ENCODE results near the gene EVX2.

EVX2 gene

DNA sequence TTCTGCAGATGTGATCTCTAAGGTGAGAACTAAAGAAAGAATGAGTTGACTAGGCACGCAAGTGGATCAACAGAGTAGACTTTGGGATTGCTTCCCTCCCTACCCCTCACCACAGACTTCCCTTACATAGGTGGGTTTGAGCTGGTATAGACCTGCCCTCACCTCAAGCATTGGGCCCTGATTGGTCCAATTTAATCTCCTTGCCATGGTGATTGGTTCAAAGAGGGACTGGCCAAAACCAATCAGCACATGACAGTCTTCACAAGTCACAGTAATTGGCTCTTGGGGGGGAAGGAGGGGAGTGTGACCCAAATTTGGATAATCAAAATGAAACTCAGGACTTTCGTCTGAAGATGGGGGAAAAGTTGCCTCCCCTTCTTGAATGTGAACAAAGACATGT lies 45.1 kb downstream of the EVX2 start:
- DNase-seq: no peak

DNA sequence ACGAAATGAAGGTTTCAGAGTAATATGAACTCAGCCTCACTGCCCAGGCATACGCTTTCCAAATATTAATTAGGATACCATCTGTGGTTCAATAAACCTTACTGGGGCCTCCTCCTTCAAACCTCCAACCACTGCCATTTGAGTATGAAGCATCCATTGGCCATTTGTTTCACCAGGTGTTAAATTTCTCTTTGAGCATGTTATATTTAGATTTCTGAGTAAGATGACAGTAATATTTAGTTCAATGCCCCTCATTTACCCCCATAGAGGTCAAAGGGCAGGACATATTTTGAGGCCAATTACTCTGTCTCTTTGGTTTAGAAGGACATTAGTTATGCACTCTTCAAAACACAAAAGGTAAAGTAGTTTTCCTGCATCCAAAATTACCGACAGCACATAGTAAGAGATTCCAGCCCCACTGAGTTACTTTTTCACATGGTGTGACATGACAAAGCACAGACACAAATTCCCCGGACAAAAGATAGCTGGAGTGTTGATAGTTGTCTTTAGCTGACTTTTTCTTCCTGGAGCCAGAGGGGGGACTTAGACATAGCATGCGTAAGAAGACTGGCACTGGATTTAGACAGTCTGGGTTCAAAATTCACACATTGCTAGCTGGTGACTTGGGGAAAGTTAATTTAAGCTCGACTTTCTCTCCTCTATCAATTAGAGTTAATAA lies 48.6 kb downstream of the EVX2 start:
- DNase-seq: no peak

DNA sequence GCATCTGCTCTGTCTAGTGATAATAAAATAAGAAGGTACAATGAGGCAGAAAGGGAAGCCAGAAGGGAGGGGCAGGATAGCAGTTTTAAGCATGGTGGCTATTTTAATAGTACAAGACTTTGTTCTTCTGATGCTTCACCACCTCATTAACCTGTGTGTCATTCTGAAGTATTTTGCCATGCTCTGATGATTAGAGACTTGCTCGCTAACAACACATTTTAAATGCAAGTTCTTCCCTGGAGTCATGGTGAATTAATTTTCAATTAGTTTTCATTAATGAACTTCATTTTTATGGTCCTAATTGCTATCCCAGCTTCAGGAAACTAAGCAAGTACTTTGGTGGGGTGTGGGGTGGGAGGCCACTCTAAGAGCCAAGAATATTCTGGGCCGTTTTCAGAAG lies 56.0 kb downstream of the EVX2 start:
- DNase-seq: no peak
